Measurements from ENCODE around the gene NFKBIB. TPM values are rescaled to one million over a fixed set of nuclear protein-coding genes. Genes with fewer than 3 reads are reported as not detected.

Gene NFKBIB
- total RNA-seq, 1 donor from 2014 or later: 23.1 TPM

DNA sequence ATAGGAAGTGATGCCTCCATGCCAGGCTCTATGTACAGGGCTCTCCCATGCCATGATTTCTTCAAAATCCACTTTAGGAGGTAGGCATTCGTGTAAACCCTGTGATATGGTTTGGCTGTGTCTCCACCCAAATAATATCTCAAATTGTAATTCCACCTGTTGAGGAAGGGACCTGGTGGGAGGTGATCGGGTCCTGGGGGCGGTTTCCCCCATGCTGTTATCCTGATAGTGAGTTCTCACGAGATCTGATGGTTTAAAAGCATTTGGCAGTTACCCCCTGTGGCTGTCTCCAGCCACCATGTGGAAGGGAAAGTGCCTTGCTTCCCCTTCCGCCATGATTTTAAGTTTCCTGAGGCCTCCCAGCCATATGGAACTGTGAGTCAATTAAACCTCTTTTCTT is 22.7 kb downstream of the NFKBIB start:
- Histone ChIP-seq H3K4me1 (no peaks in the 10 kb centered on the region), H3K4me3 (no peak overlapping the region), H3K27me3 (ENCODE audit: low read depth) (no peaks in the 10 kb centered on the region), H3K27ac (no peak overlapping the region), H3K9me3 (no peaks in the 10 kb centered on the region), H3K36me3 (peaks cover 39% of the 10 kb centered on the region)
- TF ChIP-seq, protein P1, sequence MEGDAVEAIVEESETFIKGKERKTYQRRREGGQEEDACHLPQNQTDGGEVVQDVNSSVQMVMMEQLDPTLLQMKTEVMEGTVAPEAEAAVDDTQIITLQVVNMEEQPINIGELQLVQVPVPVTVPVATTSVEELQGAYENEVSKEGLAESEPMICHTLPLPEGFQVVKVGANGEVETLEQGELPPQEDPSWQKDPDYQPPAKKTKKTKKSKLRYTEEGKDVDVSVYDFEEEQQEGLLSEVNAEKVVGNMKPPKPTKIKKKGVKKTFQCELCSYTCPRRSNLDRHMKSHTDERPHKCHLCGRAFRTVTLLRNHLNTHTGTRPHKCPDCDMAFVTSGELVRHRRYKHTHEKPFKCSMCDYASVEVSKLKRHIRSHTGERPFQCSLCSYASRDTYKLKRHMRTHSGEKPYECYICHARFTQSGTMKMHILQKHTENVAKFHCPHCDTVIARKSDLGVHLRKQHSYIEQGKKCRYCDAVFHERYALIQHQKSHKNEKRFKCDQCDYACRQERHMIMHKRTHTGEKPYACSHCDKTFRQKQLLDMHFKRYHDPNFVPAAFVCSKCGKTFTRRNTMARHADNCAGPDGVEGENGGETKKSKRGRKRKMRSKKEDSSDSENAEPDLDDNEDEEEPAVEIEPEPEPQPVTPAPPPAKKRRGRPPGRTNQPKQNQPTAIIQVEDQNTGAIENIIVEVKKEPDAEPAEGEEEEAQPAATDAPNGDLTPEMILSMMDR (IDR thresholded peaks at IDR 0.05): no peak
- DNase-seq (no peak), ATAC-seq (no peak)
- intact Hi-C loops (cut with DNase I): no loop called here

DNA sequence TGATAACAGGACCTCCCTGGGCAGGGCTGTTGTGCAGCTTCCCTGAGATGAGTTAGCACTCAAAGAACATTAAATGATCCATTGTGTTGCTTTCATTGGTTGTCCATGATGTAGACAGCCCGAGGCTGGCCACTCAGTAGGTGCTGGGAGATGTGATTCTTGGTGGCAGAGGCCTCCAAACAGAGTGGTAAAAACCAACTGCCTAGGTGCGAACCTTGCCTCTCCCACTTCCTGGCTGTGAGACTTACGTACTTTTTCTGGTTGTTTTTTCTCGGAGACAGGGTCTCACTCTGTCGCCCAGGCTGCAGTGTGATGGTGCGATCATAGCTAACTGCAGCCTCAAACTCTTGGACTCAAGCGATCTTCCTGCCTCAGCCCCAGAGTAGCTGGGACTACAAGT is 24.6 kb downstream of the NFKBIB start:
- no peak overlapping the region for H3K4me3 ChIP-seq
- DNase-seq: no peak
- H3K36me3 ChIP-seq: peaks cover 39% of the 10 kb centered on the region
- H3K27me3 ChIP-seq (ENCODE audit: low read depth): no peaks in the 10 kb centered on the region
- H3K4me1 ChIP-seq: peaks cover 5% of the 10 kb centered on the region
- ATAC-seq: no peak
- no peaks in the 10 kb centered on the region for H3K9me3 ChIP-seq
- no peak overlapping the region for H3K27ac ChIP-seq
- TF ChIP-seq, protein P1 (IDR thresholded peaks at IDR 0.05): no peak
- intact Hi-C loops (cut with DNase I): no loop called here

DNA sequence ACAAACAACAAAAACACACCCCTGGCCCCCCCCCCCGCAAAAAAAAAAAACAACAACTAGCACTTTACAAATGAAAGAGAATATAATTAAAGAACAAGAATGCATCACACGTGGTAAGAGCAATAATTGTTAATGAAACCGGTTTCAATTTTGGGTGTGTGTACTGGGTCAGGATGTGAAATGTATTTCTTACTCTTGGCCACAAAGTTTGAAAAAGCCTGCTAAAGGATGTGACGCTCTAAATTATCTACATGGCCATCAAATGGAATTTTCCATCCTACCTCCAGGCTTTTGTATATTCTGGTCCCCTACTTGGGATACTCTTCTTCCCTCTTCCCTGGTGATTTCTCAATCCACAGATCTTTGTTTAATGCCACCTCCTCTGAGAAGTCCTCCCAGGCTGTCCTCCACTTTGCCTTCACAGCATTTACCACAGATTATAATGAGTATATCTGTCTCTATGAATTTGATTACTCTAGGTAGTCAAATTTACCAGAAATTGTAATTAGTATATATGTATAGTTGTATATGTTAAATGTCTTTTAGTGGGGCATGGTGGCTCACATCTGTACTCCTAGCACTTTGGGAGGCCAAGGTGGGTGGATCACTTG is 28.7 kb downstream of the NFKBIB start:
- no peak overlapping the region for H3K4me3 ChIP-seq
- H3K27ac ChIP-seq: no peak overlapping the region
- no peak for ATAC-seq
- TF ChIP-seq, protein P1 (IDR thresholded peaks at IDR 0.05): no peak
- peaks cover 30% of the 10 kb centered on the region for H3K4me1 ChIP-seq
- intact Hi-C loops (cut with DNase I): no loop called here
- H3K36me3 ChIP-seq: peaks cover 40% of the 10 kb centered on the region
- no peak for DNase-seq
- no peaks in the 10 kb centered on the region for H3K9me3 ChIP-seq
- H3K27me3 ChIP-seq (ENCODE audit: low read depth): no peaks in the 10 kb centered on the region

DNA sequence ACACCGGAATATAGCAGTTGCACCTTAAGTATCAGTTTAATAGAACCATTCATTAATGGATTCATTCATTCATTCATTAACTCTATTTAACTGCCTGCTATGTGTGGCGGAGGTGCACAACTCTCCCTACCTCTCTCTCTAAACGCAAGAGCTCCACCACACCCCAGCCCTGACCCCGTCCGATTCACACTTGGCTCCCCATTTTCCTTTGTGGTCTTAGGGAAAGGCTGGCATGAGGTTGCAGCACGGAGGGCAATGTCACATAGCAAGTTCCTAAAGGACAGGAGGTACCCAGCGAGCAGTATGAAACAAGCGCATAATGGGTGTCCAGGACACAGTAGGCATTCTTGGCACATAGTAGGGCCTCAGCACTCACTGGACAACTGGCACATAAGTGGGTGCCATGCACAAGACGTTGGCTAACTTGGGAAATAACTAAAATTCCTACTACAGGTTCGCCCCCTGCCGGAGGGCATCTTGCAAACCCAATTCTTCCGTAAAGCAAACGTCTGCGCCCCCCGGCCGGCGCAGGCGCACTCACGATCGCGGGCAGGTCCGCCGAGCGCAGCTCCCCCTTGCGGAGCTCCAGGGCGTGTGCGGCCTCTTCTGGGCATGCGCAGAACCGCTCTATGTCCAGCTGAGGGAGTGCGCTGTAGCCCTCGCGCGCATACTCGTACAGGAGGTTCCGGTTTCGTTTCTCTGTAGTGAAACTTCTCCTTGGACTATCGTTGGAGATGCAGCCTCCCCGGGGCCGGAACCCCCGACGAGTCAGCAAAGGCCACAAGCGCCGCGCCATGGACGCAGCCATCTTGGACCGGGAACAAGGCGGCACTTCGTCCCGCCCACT is 30.4 kb downstream of the NFKBIB start, which contains the start of gene SARS2:
TSS of gene SARS2 (minus strand) at position 835 of the 847 bp plus-strand sequence. CDS start at position 808, 27 bp downstream.
- DNase-seq (peak; percentile 95), ATAC-seq (peak; percentile 95 to 96)
- intact Hi-C loops (cut with DNase I): no loop called here
- Histone ChIP-seq H3K36me3 (peaks cover 32% of the 10 kb centered on the region), H3K27ac (peak within 1 kb of the TSS; percentile 92), H3K27me3 (ENCODE audit: low read depth) (no peaks in the 10 kb centered on the region), H3K4me3 (peak within 1 kb of the TSS; percentile 89), H3K9me3 (no peaks in the 10 kb centered on the region), H3K4me1 (peaks cover 30% of the 10 kb centered on the region)
- TF ChIP-seq, protein P1 (IDR thresholded peaks at IDR 0.05): peak; percentile 100

DNA sequence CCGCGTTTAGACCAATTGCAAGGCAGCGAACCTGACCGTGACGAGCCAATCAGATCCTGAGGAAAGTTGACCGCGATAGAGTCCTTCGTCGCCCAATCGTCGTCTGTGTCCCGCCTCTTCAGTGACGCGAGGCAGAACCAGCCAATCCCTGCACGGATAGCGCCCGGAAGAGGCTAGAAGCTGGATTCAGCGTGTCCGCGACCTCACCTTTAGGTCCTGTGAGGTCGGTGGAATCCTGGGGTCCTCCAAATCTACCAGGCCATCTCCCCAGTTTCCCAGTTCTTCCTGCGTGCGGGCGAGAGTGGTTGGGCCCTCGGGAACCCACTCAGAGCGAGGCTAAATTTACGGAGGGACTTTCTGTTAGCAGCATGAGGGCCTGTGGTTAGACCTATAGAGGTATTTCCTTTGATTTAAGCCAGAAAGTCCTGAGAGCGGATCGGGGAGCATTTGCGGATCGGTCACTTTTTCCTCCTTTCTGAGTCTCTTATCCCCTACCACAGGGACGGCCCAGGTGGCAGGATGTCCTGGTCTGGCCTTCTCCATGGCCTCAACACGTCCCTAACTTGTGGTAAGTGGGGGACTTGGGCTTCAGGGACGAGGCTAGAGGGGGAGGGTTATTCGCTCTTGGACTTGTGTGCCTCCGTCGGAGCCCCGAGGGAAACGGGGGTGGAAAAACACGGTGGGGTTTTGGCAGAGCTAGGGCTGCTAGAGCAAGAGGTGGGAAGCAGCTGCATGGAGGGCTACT is 31.2 kb downstream of the NFKBIB start, which contains the start of gene MRPS12:
TSS of gene MRPS12 (plus strand) at position 169 of the 745 bp plus-strand sequence. CDS start at position 520, 351 bp downstream.
- Histone ChIP-seq H3K27ac (peak within 1 kb of the TSS; percentile 92), H3K27me3 (ENCODE audit: low read depth) (no peaks in the 10 kb centered on the region), H3K9me3 (peaks cover 3% of the 10 kb centered on the region), H3K4me3 (peak within 1 kb of the TSS; percentile 89), H3K4me1 (peaks cover 30% of the 10 kb centered on the region), H3K36me3 (peaks cover 24% of the 10 kb centered on the region)
- intact Hi-C loops (cut with DNase I): no loop called here
- TF ChIP-seq, protein P1 (IDR thresholded peaks at IDR 0.05): no peak
- DNase-seq (peak; percentile 99), ATAC-seq (peak; percentile 98 to 99)

Measured in lower lobe of right lung (tissue), 2 donors.